PC-3 (cell line): ENCODE data around the gene DOCK8. TPM values are rescaled to one million over a fixed set of nuclear protein-coding genes. Genes with fewer than 3 reads are reported as not detected.

Experiments
- ATAC-seq: fragments of 200-7000 bp; cut with Tn5 transposase; 2 replicates; pipeline ENCODE4 v1.9.1; 2020; ENCODE audit warnings: mild to moderate bottlenecking, moderate library complexity
- BruUV-seq: library from RNA; stranded (reverse); fragments of 400-500 nt; replicated peaks from 2 replicates; lab custom pipeline; 2021; lab: Mats Ljungman, UMichigan
- CTCF ChIA-PET: fragments of 300-600 bp; sonication (Branson Sonifier 250); formaldehyde crosslinking; loops from one replicate; lab custom pipeline; 2022; ENCODE audit warnings: antibody characterized with exemption; lab: Charles Lee
- POLR2A ChIA-PET: fragments of 300-600 bp; sonication (Branson Sonifier 250); formaldehyde crosslinking; loops from one replicate; lab custom pipeline; 2022; ENCODE audit warnings: antibody characterized with exemption; ENCODE audit not compliant: unreplicated experiment; lab: Charles Lee
- DNase-seq: peaks from one replicate; pipeline ENCODE4 v3.0.0-alpha.2; 2015
- H2AFZ ChIP-seq: fragments of 300-600 bp; sonication (generic); 2 replicates; pipeline ENCODE4 v1.6.0; 2016; ENCODE audit warnings: antibody characterized with exemption, low read length
- H3F3A ChIP-seq: fragments of 300-600 bp; sonication (generic); one replicate; pipeline ENCODE4 v1.6.0; 2017; ENCODE audit warnings: antibody characterized with exemption, low read length, control low read depth, mild to moderate bottlenecking; ENCODE audit not compliant: unreplicated experiment
- H3K27ac ChIP-seq: fragments of 300-600 bp; sonication (generic); 2 replicates; pipeline ENCODE4 v1.5.1; 2016; ENCODE audit warnings: mild to moderate bottlenecking, low read length
- H3K27me3 ChIP-seq: fragments of 300-600 bp; sonication (generic); 2 replicates; pipeline ENCODE4 v1.6.1; 2016; ENCODE audit warnings: low read length, mixed read lengths
- H3K36me3 ChIP-seq: fragments of 300-600 bp; sonication (generic); 2 replicates; pipeline ENCODE4 v1.6.1; 2016; ENCODE audit warnings: low read depth, mixed run types, low read length, mixed read lengths
- H3K4me1 ChIP-seq: fragments of 300-600 bp; sonication (generic); 2 replicates; pipeline ENCODE4 v1.5.1; 2016; ENCODE audit warnings: low read length; ENCODE audit not compliant: insufficient read depth
- H3K4me2 ChIP-seq: fragments of 300-600 bp; sonication (generic); 2 replicates; pipeline ENCODE4 v1.6.0; 2016; ENCODE audit warnings: low read length
- H3K4me3 ChIP-seq: fragments of 300-600 bp; sonication (generic); 2 replicates; pipeline ENCODE4 v1.5.1; 2016; ENCODE audit warnings: mild to moderate bottlenecking, low read length, mixed read lengths
- H3K79me2 ChIP-seq: fragments of 300-600 bp; sonication (generic); 2 replicates; pipeline ENCODE4 v1.6.1; 2017; ENCODE audit warnings: low read length, mixed read lengths
- H3K9ac ChIP-seq: fragments of 300-600 bp; sonication (generic); 2 replicates; pipeline ENCODE4 v1.6.0; 2016; ENCODE audit warnings: mild to moderate bottlenecking, low read length
- H3K9me2 ChIP-seq: fragments of 300-600 bp; sonication (generic); replicated peaks from 2 replicates; pipeline ENCODE4 v1.6.1; 2016; ENCODE audit warnings: mixed run types, low read length, mixed read lengths
- H3K9me3 ChIP-seq: fragments of 300-600 bp; sonication (generic); 2 replicates; pipeline ENCODE4 v1.6.1; 2016; ENCODE audit warnings: low read length, mixed read lengths
- H4K20me1 ChIP-seq: fragments of 300-600 bp; sonication (generic); 2 replicates; pipeline ENCODE4 v1.6.1; 2016; ENCODE audit warnings: low read length, mixed read lengths
- CTCF ChIP-seq: fragments of 300-600 bp; sonication (generic); conservative IDR thresholded peaks from 2 replicates; pipeline ENCODE4 v1.5.1; 2017; ENCODE audit warnings: antibody characterized with exemption, low read depth, mild to moderate bottlenecking, low read length
- EZH2 ChIP-seq: fragments of 300-600 bp; sonication (generic); IDR thresholded peaks from one replicate; pipeline ENCODE4 v1.6.1; 2017; ENCODE audit warnings: antibody characterized with exemption, mild to moderate bottlenecking, low read length; ENCODE audit not compliant: unreplicated experiment
- EZH2phosphoT487 ChIP-seq: fragments of 300-600 bp; sonication (generic); IDR thresholded peaks from 2 replicates; pipeline ENCODE4 v1.6.1; 2018; ENCODE audit warnings: mild to moderate bottlenecking, antibody characterized with exemption, low read length, borderline replicate concordance
- intact Hi-C: fragments of 100-400 bp; cut with micrococcal nuclease; formaldehyde crosslinking; loops from 2 replicates; pipeline ENCODE4 v1.9.0; 2023
- total RNA-seq: library from RNA; depleted of rRNA; stranded (reverse); fragments of >200 nt; gene quantifications from 2 replicates; pipeline ENCODE4 v1.2.3, GENCODE V29; 2014

Gene DOCK8
- total RNA-seq, 1 experiment from 2014 or later, result 1.9 TPM

GRCh38 chr9:304519-305185, 90.0 kb downstream of the DOCK8 start:
- Histone ChIP-seq H4K20me1 (no peaks in the 10 kb centered on the region), H3K4me3 (peak overlapping the region; percentile 58), H3K9me2 (no peaks in the 10 kb centered on the region), H3K27ac (peak overlapping the region; percentile 33; the same call in 1 of the 2 replicates), H2AFZ (peak overlapping the region; percentile 73), H3K79me2 (no peaks in the 10 kb centered on the region), H3F3A (no peaks in the 10 kb centered on the region), H3K9me3 (no peaks in the 10 kb centered on the region), H3K27me3 (no peaks in the 10 kb centered on the region), H3K9ac (no peak overlapping the region), H3K4me1 (peaks cover 10% of the 10 kb centered on the region; the same call in 1 of the 2 replicates), H3K36me3 (no peaks in the 10 kb centered on the region), H3K4me2 (peak overlapping the region; percentile 71)
- no TSS peak for BruUV-seq
- ATAC-seq (peak; percentile 86), DNase-seq (peak; percentile 70)
- intact Hi-C loops, result no loop called here
- POLR2A ChIA-PET, result interaction anchor here (0.7 kb wide), 1 partner anchor 60 kb away, joined by 3 read pairs; no protein-coding TSS in a partner anchor
- CTCF ChIA-PET, result no interaction called here
- TF ChIP-seq EZH2 (no peak), EZH2phosphoT487 (no peak), CTCF (no peak)

GRCh38 chr9:306907-307306, 92.2 kb downstream of the DOCK8 start:
- ChIA-PET CTCF (no interaction called here), POLR2A (no interaction called here)
- Histone ChIP-seq H3K4me1 (peaks cover 10% of the 10 kb centered on the region; the same call in 1 of the 2 replicates), H3F3A (no peaks in the 10 kb centered on the region), H3K27ac (no peak overlapping the region), H3K36me3 (no peaks in the 10 kb centered on the region), H2AFZ (no peak overlapping the region), H3K27me3 (no peaks in the 10 kb centered on the region), H3K4me2 (no peak overlapping the region), H3K79me2 (no peaks in the 10 kb centered on the region), H3K9ac (no peak overlapping the region), H3K9me3 (no peaks in the 10 kb centered on the region), H3K4me3 (no peak overlapping the region), H4K20me1 (no peaks in the 10 kb centered on the region), H3K9me2 (no peaks in the 10 kb centered on the region)
- intact Hi-C loops, result no loop called here
- DNase-seq, result peak; percentile 10
- no peak for ATAC-seq
- BruUV-seq, result no TSS peak
- TF ChIP-seq EZH2phosphoT487 (no peak), CTCF (peak; percentile 34; the same call in 1 of the 2 replicates)

GRCh38 chr9:311841-312240, 97.2 kb downstream of the DOCK8 start:
- no peak overlapping the region for H2AFZ ChIP-seq
- no peaks in the 10 kb centered on the region for H3K27me3 ChIP-seq
- no peak overlapping the region for H3K27ac ChIP-seq
- ATAC-seq (no peak), DNase-seq (no peak)
- no peak overlapping the region for H3K4me3 ChIP-seq
- no peaks in the 10 kb centered on the region for H3K79me2 ChIP-seq
- no peaks in the 10 kb centered on the region for H3K36me3 ChIP-seq
- TF ChIP-seq EZH2phosphoT487 (no peak), EZH2 (no peak), CTCF (no peak)
- no peaks in the 10 kb centered on the region for H4K20me1 ChIP-seq
- no peak overlapping the region for H3K9ac ChIP-seq
- H3K9me3 ChIP-seq, result no peaks in the 10 kb centered on the region
- POLR2A ChIA-PET, result no interaction called here
- H3K4me1 ChIP-seq, result no peaks in the 10 kb centered on the region
- no TSS peak for BruUV-seq
- no peak overlapping the region for H3K4me2 ChIP-seq
- intact Hi-C loops, result no loop called here
- CTCF ChIA-PET, result no interaction called here
- no peaks in the 10 kb centered on the region for H3K9me2 ChIP-seq
- no peaks in the 10 kb centered on the region for H3F3A ChIP-seq
